ENCODE data around the gene FBRSL1. TPM values are rescaled to one million over a fixed set of nuclear protein-coding genes. Genes with fewer than 3 reads are reported as not detected.

The FBRSL1 gene
- total RNA-seq, 2 experiments from 2014 or later = 35.7 to 55.1 TPM

DNA sequence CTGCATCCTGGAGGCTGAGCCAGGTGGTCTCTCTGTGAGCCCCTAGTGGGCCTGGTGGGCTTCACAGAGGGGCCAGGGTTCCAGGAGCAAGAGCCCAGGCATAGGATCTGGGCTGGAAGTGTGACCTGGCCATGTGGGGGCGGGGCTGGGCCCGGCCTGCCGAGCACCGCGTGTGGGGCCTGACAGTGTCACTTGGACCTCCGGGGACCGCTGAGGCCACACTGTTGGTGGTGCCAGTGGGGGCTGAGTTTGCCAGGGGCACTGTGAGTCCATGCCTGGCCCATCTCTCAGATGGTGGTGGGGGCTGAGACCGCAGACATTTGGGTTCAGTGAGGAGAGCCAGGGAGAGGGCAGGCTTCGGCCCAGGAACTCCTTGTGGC lies 5.2 kb downstream of the FBRSL1 start:
- H3K27ac Mint-ChIP-seq = no peak overlapping the region
- peaks cover 57% of the 10 kb centered on the region for H3K4me1 Mint-ChIP-seq
- no peaks in the 10 kb centered on the region for H3K27me3 Mint-ChIP-seq
- no peak overlapping the region for H3K4me3 Mint-ChIP-seq
- intact Hi-C loops (cut with DNase I, micrococcal nuclease) = no loop called here
- no peak for DNase-seq
- POLR2A ChIA-PET = no interaction called here
- CTCF ChIA-PET = interaction anchor here (0.6 kb wide), 1 partner anchor 8 kb away, joined by 3 read pairs; no protein-coding TSS in a partner anchor
- no peaks in the 10 kb centered on the region for H3K9me3 Mint-ChIP-seq (ENCODE audit: low read depth)
- peaks cover 2% of the 10 kb centered on the region for H3K36me3 Mint-ChIP-seq (ENCODE audit: low read depth)
- no peak for ATAC-seq

DNA sequence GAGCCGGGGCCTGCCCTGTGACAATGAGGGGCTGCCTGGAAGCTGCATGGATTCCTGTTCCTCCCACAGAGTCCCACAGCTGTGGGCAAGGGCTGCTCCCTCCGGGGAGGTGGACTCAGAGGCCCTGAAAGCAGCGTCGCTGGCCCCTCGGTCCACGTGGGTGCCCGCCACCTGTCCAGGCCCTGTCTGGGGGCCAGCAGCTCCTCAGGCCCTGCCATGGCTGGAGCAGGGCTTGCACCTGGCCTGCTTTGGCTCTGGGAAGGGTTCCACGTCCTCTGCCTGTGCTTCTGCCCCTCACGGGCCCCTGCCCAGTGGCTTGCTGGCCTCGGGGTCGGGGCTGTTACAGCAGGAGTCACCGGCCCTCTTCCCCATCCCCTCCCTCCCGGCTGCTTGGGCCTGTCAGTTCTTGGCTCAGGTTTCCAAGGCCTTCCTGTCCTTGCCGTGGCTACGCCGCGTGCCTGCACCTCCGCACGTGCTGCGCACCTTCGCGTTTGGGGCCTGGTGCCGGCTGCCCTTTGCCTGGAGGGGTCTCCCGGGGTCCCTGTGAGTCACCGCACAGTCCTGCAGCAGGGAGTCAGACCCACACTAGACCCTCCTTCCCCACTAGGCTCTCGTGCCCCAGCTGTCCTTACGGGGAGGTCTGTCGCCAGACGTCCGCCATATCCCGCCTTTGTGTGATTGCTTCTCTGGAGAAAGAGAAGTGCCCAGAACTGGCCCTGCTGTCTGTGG lies 5.8 kb downstream of the FBRSL1 start:
- Mint-ChIP-seq H3K36me3 (ENCODE audit: low read depth) (peaks cover 2% of the 10 kb centered on the region), H3K27ac (peak overlapping the region; percentile 42), H3K9me3 (ENCODE audit: low read depth) (no peaks in the 10 kb centered on the region), H3K27me3 (no peaks in the 10 kb centered on the region), H3K4me3 (no peak overlapping the region), H3K4me1 (peaks cover 62% of the 10 kb centered on the region)
- intact Hi-C loops (cut with DNase I, micrococcal nuclease) = no loop called here
- ChIA-PET POLR2A (no interaction called here), CTCF (no interaction called here)
- DNase-seq (no peak), ATAC-seq (no peak)

DNA sequence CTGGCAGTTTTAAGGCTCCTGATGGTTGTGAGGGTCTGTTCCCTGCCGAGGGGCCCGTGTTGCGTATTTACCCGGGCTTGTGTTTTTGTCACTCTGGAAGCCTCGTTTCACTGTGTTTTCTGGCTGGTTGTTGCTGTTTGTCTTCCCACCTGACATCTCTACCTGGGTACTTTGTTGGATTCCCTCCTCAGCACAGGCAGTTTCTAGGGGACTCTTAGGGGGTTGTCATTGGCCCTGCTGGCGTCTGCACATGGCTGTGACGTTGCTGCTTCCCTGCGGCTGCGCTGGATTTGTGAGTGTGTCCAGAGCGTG lies 6.4 kb downstream of the FBRSL1 start:
- ChIA-PET CTCF (no interaction called here), POLR2A (no interaction called here)
- Mint-ChIP-seq H3K9me3 (ENCODE audit: low read depth) (no peaks in the 10 kb centered on the region), H3K27me3 (no peaks in the 10 kb centered on the region), H3K36me3 (ENCODE audit: low read depth) (peaks cover 2% of the 10 kb centered on the region), H3K27ac (peak overlapping the region; percentile 42), H3K4me1 (peaks cover 60% of the 10 kb centered on the region), H3K4me3 (no peak overlapping the region)
- DNase-seq = no peak
- intact Hi-C loops (cut with DNase I, micrococcal nuclease) = no loop called here
- no peak for ATAC-seq

DNA sequence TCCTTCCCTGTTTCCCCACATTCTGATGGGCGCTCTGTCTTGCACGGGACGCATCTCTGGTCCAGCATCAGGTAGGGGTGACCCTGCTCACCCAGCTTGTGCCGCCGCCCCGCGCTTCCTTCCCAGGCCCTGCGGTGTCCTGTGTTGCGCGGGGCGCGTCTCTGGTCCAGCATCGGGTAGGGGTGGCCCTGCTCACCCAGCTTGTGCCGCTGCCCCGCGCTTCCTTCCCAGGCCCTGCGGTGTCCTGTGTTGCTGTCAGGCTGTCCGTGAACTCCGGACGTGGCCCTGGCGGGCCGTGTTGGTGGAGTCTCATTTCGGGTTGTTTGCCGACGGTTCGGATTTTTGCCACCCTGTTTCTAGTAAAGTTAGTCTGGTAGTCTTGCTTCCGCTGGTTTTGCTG lies 6.8 kb downstream of the FBRSL1 start:
- intact Hi-C loops (cut with DNase I, micrococcal nuclease) = no loop called here
- POLR2A ChIA-PET = no interaction called here
- H3K27ac Mint-ChIP-seq = no peak overlapping the region
- CTCF ChIA-PET = no interaction called here
- ATAC-seq = no peak
- peaks cover 2% of the 10 kb centered on the region for H3K36me3 Mint-ChIP-seq (ENCODE audit: low read depth)
- H3K9me3 Mint-ChIP-seq (ENCODE audit: low read depth) = no peaks in the 10 kb centered on the region
- no peaks in the 10 kb centered on the region for H3K27me3 Mint-ChIP-seq
- no peak for DNase-seq
- peaks cover 56% of the 10 kb centered on the region for H3K4me1 Mint-ChIP-seq
- no peak overlapping the region for H3K4me3 Mint-ChIP-seq

DNA sequence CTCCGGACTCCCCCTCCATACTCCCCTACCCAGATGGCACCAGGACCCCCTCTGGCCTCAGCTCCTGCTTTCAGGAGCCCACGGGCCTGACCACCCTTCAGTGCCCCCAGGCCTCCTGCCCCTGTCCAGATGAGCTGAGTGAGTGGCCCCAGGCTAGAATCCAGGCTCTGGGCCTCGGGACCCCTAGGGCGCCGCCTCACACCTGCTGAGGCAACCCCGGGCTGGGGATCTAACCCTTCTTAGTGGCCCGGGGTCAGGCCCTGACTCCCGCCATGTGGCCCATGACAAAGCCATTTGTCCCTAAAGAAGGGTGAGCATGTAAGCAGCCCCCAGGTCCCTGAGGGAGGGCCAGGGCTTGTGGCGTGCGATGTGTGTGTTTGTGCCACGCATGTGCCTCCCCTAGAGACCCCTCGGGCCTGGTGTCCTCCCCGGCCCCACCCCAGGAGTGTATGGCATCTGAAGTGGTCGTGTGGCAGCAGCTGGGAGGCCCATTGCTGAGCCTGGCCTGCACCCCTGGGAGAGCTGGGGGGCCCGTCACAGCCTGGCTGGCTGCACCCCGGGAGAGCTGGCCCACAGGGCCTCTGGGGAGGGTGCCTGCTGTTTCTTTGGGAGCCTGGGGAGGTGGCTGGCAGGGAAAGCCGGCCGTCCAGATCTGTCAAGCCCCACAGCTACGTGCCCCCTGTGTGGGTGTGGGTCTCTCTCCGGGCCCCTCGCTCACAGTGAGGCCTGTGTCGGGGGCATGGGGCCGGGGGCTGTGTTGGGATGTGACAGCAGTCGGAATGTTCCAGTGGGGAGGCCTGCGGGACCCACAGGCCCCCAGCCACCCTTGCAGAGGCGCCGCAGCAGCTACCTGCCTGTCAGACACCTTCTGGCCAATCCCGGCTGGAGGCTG lies 7.8 kb downstream of the FBRSL1 start:
- H3K27ac Mint-ChIP-seq = no peak overlapping the region
- ChIA-PET CTCF (no interaction called here), POLR2A (no interaction called here)
- no peak for ATAC-seq
- no peaks in the 10 kb centered on the region for H3K27me3 Mint-ChIP-seq
- peaks cover 53% of the 10 kb centered on the region for H3K4me1 Mint-ChIP-seq
- no peak for DNase-seq
- no peaks in the 10 kb centered on the region for H3K36me3 Mint-ChIP-seq (ENCODE audit: low read depth)
- intact Hi-C loops (cut with DNase I, micrococcal nuclease) = no loop called here
- no peaks in the 10 kb centered on the region for H3K9me3 Mint-ChIP-seq (ENCODE audit: low read depth)
- no peak overlapping the region for H3K4me3 Mint-ChIP-seq

DNA sequence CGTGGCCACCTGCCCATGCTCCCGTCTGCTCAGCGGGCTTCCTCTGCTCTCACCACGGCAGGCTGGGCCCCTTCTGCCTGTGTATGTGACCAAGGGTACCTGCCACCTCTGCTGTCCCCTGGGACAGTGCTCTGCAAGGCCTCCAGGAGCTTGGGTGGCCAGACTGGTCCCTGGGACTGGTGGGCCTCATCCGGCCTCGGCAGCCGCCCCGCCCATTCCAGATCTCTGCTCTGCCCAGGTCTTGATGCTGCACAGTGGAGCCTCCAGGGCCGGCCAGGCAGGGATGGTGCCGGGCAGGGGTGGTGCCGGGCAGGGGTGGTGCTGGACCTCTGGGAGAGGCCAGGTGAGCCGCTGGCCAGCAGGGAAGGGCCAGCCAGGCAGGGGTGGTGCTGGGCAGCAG lies 9.0 kb downstream of the FBRSL1 start:
- H3K27ac Mint-ChIP-seq = no peak overlapping the region
- no peak for ATAC-seq
- CTCF ChIA-PET = no interaction called here
- no peak overlapping the region for H3K4me3 Mint-ChIP-seq
- no peaks in the 10 kb centered on the region for H3K27me3 Mint-ChIP-seq
- no peak for DNase-seq
- H3K4me1 Mint-ChIP-seq = peaks cover 53% of the 10 kb centered on the region
- H3K9me3 Mint-ChIP-seq (ENCODE audit: low read depth) = no peaks in the 10 kb centered on the region
- POLR2A ChIA-PET = no interaction called here
- H3K36me3 Mint-ChIP-seq (ENCODE audit: low read depth) = no peaks in the 10 kb centered on the region
- intact Hi-C loops (cut with DNase I, micrococcal nuclease) = no loop called here

DNA sequence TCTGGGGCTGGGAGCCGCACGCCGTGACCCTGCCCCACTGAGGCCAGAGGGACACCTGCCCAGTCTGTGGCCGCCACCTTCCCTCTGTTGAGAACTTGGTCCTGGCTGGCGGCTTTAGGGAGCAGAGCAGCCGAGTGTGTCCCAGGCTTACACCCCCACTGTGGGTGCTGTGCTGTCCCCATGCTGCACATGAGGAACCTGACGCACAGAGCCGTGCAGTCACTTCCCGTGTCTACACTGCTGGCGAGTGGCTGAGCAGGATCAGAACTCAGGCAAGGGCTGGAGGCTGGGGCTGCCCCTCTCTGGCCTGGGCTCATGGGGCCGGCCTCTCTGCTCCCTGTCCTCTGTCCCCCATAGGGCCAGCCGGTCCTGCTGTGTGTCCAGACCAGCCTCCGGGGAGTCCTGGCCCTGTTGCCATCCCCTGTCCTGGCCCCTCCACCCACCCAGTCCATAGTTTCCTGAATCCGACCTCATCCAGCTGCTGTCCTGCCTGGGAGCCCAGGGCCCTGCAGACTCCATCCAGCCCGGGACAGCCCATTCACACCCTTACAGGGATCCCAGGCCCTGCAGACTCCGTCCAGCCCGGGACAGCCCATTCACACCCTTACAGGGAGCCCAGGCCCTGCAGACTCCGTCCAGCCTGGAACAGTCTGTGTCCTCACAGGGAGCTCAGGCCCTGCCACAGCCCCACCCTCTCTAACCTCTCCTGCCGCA lies 10.3 kb downstream of the FBRSL1 start:
- ChIA-PET CTCF (no interaction called here), POLR2A (no interaction called here)
- H3K9me3 Mint-ChIP-seq (ENCODE audit: low read depth) = no peaks in the 10 kb centered on the region
- peaks cover 51% of the 10 kb centered on the region for H3K4me1 Mint-ChIP-seq
- intact Hi-C loops (cut with DNase I, micrococcal nuclease) = no loop called here
- H3K36me3 Mint-ChIP-seq (ENCODE audit: low read depth) = no peaks in the 10 kb centered on the region
- H3K4me3 Mint-ChIP-seq = no peak overlapping the region
- no peaks in the 10 kb centered on the region for H3K27me3 Mint-ChIP-seq
- ATAC-seq (no peak), DNase-seq (no peak)
- no peak overlapping the region for H3K27ac Mint-ChIP-seq

DNA sequence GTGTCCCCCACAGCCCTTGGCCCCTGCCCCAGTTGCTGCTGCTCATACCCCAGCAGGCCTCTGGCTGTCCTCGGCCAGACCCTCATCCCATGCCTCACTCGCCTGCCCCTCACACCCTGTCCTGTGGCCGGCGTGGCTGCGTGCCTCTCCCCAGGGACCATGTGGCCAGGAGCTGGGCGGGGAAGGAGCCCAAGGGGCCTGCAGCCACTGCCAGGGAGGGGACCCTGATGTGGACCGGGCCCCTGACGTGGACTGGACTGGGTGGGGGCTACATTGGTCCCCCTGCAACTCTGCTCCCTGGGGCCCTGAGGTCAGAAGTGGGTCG lies 10.9 kb downstream of the FBRSL1 start:
- Mint-ChIP-seq H3K4me1 (peaks cover 54% of the 10 kb centered on the region), H3K36me3 (ENCODE audit: low read depth) (no peaks in the 10 kb centered on the region), H3K9me3 (ENCODE audit: low read depth) (no peaks in the 10 kb centered on the region), H3K27me3 (no peaks in the 10 kb centered on the region), H3K4me3 (no peak overlapping the region), H3K27ac (no peak overlapping the region)
- CTCF ChIA-PET = no interaction called here
- intact Hi-C loops (cut with DNase I, micrococcal nuclease) = no loop called here
- POLR2A ChIA-PET = no interaction called here
- ATAC-seq (no peak), DNase-seq (no peak)

DNA sequence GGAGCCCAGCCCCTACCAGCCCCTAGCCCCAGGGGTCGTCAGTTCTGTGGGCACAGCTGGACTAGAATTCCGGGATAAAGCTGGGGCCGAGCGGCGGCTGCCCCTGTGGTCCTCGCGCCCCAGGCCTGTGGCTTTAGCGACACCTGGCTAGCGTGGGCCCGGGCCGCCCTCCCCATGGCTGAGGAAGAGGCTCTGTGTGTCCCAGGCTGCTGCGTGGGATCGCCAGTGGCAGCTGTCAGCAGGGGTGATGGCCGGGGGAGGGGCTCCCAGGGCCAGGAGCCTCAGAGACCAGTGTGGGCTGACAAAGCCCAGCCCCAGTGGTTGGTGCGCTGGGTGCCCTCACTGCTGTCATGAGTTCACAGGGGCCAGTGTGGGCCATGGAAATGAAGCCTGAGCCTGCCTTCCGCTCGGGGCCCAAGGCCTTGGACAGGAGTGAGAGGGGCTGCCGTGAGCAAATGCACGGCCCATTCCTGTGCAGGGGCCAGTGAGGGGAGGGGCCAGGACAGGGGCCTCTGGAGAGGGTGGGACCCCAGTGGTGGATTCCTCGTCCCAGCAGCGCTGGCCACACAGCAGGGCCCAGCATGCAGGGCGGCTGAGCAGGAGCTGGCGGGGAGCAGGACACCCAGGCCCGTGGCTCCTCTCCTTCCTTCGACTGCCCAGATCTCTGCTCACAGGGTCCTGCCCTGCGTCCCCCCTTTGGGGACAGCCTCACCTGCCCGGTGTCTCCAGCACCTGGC lies 11.4 kb downstream of the FBRSL1 start:
- no peaks in the 10 kb centered on the region for H3K36me3 Mint-ChIP-seq (ENCODE audit: low read depth)
- intact Hi-C loops (cut with DNase I, micrococcal nuclease) = no loop called here
- ATAC-seq = no peak
- H3K4me1 Mint-ChIP-seq = peaks cover 54% of the 10 kb centered on the region
- H3K9me3 Mint-ChIP-seq (ENCODE audit: low read depth) = no peaks in the 10 kb centered on the region
- ChIA-PET CTCF (no interaction called here), POLR2A (no interaction called here)
- DNase-seq = no peak
- no peaks in the 10 kb centered on the region for H3K27me3 Mint-ChIP-seq
- no peak overlapping the region for H3K27ac Mint-ChIP-seq
- H3K4me3 Mint-ChIP-seq = no peak overlapping the region

DNA sequence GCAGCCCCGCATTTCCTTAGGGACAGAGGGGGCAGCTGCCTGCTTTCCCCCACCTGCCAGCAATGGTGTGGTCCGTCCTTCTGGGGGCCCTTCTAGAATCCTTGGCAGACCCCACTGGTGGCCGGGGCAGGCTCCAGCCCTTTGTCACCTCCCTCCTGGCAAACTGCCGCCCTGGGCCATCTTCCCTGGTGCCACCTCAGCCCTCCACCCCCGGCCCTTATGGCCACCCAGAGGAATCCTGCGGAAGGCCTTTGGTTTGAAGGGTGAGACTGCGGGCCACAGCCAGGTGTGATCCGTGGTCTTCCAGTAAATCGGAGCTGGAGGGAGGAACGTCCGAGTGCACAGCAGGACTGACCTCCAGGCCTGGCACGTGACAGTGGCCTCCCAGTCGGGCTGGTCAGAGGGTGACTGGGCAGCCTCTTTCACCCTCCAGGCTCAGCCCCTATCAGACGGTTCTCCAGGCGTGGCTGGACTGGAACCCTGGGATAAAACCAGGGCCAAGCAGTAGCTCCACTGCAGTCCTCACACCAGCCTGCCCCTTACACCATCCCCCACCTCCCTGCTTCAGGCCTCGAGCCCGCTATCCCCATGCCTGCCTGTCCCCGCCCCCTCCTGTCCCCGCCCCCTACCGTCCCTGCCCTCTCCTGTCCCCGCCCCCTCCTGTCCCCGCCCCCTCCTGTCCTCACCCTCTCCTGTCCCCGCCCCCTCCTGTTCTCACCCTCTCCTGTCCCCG lies 12.4 kb downstream of the FBRSL1 start:
- Mint-ChIP-seq H3K9me3 (ENCODE audit: low read depth) (no peaks in the 10 kb centered on the region), H3K4me1 (peaks cover 58% of the 10 kb centered on the region), H3K27ac (no peak overlapping the region), H3K4me3 (no peak overlapping the region), H3K36me3 (ENCODE audit: low read depth) (no peaks in the 10 kb centered on the region), H3K27me3 (no peaks in the 10 kb centered on the region)
- ChIA-PET CTCF (interaction anchor here (1.3 kb wide), 1 partner anchor 21 kb away, joined by 4 read pairs; no protein-coding TSS in a partner anchor), POLR2A (interaction anchor here (1.0 kb wide), 1 partner anchor 183 kb away, joined by 3 read pairs; no protein-coding TSS in a partner anchor)
- DNase-seq (peak; percentile 47), ATAC-seq (no peak)
- intact Hi-C loops (cut with DNase I, micrococcal nuclease) = no loop called here

DNA sequence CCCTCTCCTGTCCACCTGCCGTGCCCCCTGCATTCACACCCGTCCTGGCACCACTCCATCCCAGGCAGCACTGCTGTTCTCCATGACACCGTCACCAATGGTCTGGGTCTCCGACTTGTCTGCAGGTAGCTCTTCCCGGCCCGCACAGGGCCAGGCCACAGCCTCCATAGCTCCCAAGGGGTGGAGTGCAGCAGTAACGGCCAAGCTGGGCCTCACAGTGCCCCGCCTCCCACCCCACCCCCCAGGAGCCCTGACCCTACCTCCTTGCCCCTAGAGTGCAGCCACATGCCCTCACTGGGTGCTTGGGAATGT lies 12.9 kb downstream of the FBRSL1 start:
- ChIA-PET POLR2A (interaction anchor here (1.0 kb wide), 1 partner anchor 183 kb away, joined by 3 read pairs; no protein-coding TSS in a partner anchor), CTCF (interaction anchor here (0.5 to 1.3 kb wide), 2 partner anchors 8 to 21 kb away, joined by 3 to 4 read pairs; no protein-coding TSS in a partner anchor)
- intact Hi-C loops (cut with DNase I, micrococcal nuclease) = no loop called here
- no peaks in the 10 kb centered on the region for H3K27me3 Mint-ChIP-seq
- peaks cover 59% of the 10 kb centered on the region for H3K4me1 Mint-ChIP-seq
- H3K4me3 Mint-ChIP-seq = no peak overlapping the region
- no peak for DNase-seq
- no peaks in the 10 kb centered on the region for H3K9me3 Mint-ChIP-seq (ENCODE audit: low read depth)
- H3K27ac Mint-ChIP-seq = peak overlapping the region; percentile 25
- no peak for ATAC-seq
- no peaks in the 10 kb centered on the region for H3K36me3 Mint-ChIP-seq (ENCODE audit: low read depth)
